Activated T-cell treated with anti-CD3 and anti-CD28 coated beads, Interleukin-2, amount 50 U/mL, for 24 hours (primary cell): Measurements from ENCODE around the gene TRABD2B.
A peak's percentile ranks its signal among the peaks of the same experiment; 100 is the strongest.

Experiments used
- DNase-seq: peaks from one replicate; pipeline ENCODE4 v3.0.0-alpha.2; 2020
- H3K27ac Mint-ChIP-seq: 2 replicates; pipeline ENCODE4 v1.8.0; 2020; ENCODE audit warnings: mild to moderate bottlenecking, mixed read lengths
- H3K27me3 Mint-ChIP-seq: 2 replicates; pipeline ENCODE4 v1.8.0; 2020; ENCODE audit warnings: mixed read lengths
- H3K36me3 Mint-ChIP-seq: 2 replicates; pipeline ENCODE4 v1.8.0; 2020; ENCODE audit warnings: low read depth, mixed read lengths
- H3K4me1 Mint-ChIP-seq: 2 replicates; pipeline ENCODE4 v1.8.0; 2020; ENCODE audit warnings: low read depth, mixed read lengths
- H3K4me3 Mint-ChIP-seq: 2 replicates; pipeline ENCODE4 v1.8.0; 2020; ENCODE audit warnings: mild to moderate bottlenecking, moderate library complexity, mixed read lengths
- H3K9me3 Mint-ChIP-seq: 2 replicates; pipeline ENCODE4 v1.8.0; 2020; ENCODE audit warnings: mixed read lengths

The TRABD2B gene

DNA sequence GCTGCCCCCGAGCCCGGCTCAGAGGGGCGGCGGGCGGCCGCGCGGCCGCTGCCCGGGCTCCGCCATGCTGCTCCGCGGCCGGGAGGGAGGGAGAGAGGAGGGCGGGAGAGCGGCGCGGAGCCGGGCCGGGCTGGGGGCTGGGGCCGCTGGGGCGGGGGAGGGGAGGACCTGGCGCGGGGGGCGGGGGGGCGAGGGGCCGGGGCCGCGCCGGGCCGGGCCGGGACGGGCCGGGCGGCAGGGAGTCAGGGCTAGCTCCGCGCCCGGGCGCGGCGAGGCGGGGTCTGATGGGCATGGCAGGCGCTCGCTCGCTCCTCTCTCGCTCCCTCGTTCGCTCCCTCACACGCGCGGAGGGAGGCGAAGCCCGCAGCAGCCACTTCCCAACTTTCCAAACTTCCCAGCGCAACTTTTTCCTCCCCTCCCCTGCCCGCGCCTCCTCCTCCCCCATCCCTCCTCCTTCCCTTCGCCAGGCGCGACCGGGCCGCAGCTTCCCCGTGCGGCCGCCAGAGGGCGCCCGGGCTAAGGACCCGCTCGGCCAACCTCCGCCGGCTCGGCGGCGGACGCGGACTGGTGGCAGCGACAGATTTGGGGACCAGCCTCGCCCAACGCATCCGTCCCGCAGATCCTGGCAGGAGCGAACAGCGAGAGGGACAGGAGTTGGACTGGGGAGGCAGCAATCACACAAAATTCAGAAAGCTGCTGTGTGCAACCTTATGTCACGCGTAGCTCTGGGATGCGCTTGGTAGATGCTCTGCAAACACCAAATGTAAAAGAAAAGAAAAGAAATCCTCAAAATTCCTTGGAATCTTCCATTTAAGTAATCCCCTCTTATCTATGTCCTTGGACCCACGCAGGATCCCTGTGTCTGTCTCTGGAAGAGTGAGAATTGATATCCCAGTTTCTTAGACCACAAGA is at the start of gene TRABD2B:
Gene TRABD2B, minus strand, starts transcription at position 97 of the 912 bp plus-strand sequence.
- peaks cover 5% of the 10 kb centered on the region for H3K4me1 Mint-ChIP-seq
- H3K27me3 Mint-ChIP-seq = peaks cover 74% of the 10 kb centered on the region
- H3K4me3 Mint-ChIP-seq = peak within 1 kb of the TSS; percentile 76
- no peaks in the 10 kb centered on the region for H3K36me3 Mint-ChIP-seq
- no peaks in the 10 kb centered on the region for H3K9me3 Mint-ChIP-seq
- no peak within 1 kb of the TSS for H3K27ac Mint-ChIP-seq
- peak; percentile 81 for DNase-seq

GRCh38 chr1:48044311-48044710 is 47.1 kb upstream of the TRABD2B start:
- no peaks in the 10 kb centered on the region for H3K36me3 Mint-ChIP-seq
- no peaks in the 10 kb centered on the region for H3K4me1 Mint-ChIP-seq
- H3K27ac Mint-ChIP-seq = no peak overlapping the region
- DNase-seq = no peak
- no peak overlapping the region for H3K4me3 Mint-ChIP-seq
- no peaks in the 10 kb centered on the region for H3K9me3 Mint-ChIP-seq
- H3K27me3 Mint-ChIP-seq = peaks cover 7% of the 10 kb centered on the region

GRCh38 chr1:48043622-48044021 is 46.4 kb upstream of the TRABD2B start:
- peaks cover 8% of the 10 kb centered on the region for H3K27me3 Mint-ChIP-seq
- H3K4me3 Mint-ChIP-seq = no peak overlapping the region
- no peak for DNase-seq
- no peaks in the 10 kb centered on the region for H3K9me3 Mint-ChIP-seq
- H3K36me3 Mint-ChIP-seq = no peaks in the 10 kb centered on the region
- no peak overlapping the region for H3K27ac Mint-ChIP-seq
- H3K4me1 Mint-ChIP-seq = no peaks in the 10 kb centered on the region

DNA sequence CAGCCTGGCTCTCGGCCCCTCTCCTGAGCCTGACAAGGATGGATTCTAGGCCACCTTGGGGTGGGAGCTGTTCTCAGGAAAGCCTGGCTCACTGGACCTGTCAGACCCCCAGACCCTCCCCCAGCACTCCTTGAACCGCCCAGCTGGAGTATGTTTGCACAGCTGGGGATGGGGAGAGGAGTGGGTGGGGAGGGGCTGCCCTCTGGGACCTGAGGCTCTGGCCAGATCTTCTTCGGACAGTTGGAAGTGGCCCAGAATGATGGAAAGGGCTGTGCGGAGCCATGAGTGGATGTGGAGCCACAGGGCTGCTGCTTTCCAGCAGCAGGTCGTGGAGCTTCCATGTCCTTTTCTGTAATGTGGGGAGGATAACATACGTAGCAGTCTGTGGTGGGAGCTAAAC is 43.0 kb upstream of the TRABD2B start:
- Mint-ChIP-seq H3K4me1 (no peaks in the 10 kb centered on the region), H3K36me3 (no peaks in the 10 kb centered on the region), H3K9me3 (no peaks in the 10 kb centered on the region), H3K27ac (no peak overlapping the region), H3K27me3 (peaks cover 24% of the 10 kb centered on the region), H3K4me3 (no peak overlapping the region)
- no peak for DNase-seq

DNA sequence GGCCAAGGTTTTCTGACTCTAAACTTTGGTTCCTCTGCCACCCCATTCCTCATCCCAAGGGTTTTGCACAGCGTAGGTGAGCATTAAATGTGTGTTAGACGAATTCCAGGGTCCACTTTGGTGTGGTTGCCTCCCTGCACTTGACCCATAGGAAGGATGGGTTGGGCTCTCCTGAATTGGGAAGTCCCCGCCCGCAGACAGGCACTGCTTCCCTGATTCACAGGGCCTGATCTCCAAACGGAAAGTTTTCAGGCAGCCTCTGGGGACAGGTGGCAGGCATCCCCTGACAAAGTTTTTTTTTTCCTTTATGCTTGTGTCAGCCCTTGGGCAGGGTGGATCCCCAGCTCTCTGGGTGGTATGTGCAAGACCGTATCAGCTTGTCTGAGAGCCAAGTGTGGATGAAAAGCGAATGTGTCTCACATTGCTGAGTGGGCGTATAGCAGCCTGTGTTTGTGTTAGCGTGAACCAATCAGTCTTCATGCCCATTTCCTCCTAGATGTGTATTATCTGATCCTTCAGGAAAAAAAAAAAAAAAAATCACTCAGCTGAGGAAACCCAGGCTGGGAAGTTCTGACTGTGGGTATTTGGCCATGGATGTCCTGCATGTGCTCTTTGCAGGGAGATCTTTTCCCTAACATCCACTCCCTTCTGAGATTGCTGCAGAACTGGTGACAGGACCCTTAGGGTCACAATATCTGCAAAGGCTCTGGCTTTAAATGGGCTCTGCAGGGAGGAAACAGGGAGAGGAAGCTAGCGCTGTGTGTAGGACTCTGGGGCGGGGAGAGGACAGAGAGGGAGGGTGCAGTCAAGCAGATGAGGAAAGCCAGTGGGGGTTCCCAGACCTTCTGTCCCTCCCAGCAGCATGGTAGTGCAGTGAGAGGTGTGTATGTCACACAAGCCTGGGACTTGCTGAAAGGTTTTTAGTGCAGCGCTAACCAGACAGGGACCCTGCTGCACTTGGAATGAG is 42.2 kb upstream of the TRABD2B start:
- H3K36me3 Mint-ChIP-seq = no peaks in the 10 kb centered on the region
- H3K4me1 Mint-ChIP-seq = no peaks in the 10 kb centered on the region
- H3K4me3 Mint-ChIP-seq = no peak overlapping the region
- H3K27me3 Mint-ChIP-seq = peaks cover 24% of the 10 kb centered on the region
- H3K27ac Mint-ChIP-seq = no peak overlapping the region
- DNase-seq = no peak
- H3K9me3 Mint-ChIP-seq = no peaks in the 10 kb centered on the region

- Mint-ChIP-seq H3K9me3 (no peaks in the 10 kb centered on the region), H3K27ac (no peak overlapping the region), H3K36me3 (no peaks in the 10 kb centered on the region), H3K4me3 (no peak overlapping the region), H3K4me1 (no peaks in the 10 kb centered on the region), H3K27me3 (peaks cover 24% of the 10 kb centered on the region)
- no peak for DNase-seq
Measured at GRCh38 chr1:48038270-48038767, 41.1 kb upstream of the TRABD2B start.

- H3K27ac Mint-ChIP-seq = no peak overlapping the region
- peaks cover 24% of the 10 kb centered on the region for H3K27me3 Mint-ChIP-seq
- no peaks in the 10 kb centered on the region for H3K9me3 Mint-ChIP-seq
- H3K4me1 Mint-ChIP-seq = no peaks in the 10 kb centered on the region
- no peak for DNase-seq
- H3K36me3 Mint-ChIP-seq = no peaks in the 10 kb centered on the region
- no peak overlapping the region for H3K4me3 Mint-ChIP-seq
Measured at GRCh38 chr1:48036710-48037355, 39.6 kb upstream of the TRABD2B start.

- Mint-ChIP-seq H3K9me3 (no peaks in the 10 kb centered on the region), H3K4me3 (no peak overlapping the region), H3K36me3 (no peaks in the 10 kb centered on the region), H3K27ac (no peak overlapping the region), H3K4me1 (no peaks in the 10 kb centered on the region), H3K27me3 (peaks cover 26% of the 10 kb centered on the region)
- DNase-seq = no peak
Measured at GRCh38 chr1:48035371-48036141, 38.4 kb upstream of the TRABD2B start.

GRCh38 chr1:48033495-48034045 is 36.4 kb upstream of the TRABD2B start:
- Mint-ChIP-seq H3K4me3 (no peak overlapping the region), H3K27ac (no peak overlapping the region), H3K27me3 (peaks cover 18% of the 10 kb centered on the region), H3K4me1 (no peaks in the 10 kb centered on the region), H3K9me3 (no peaks in the 10 kb centered on the region), H3K36me3 (no peaks in the 10 kb centered on the region)
- no peak for DNase-seq

- H3K4me1 Mint-ChIP-seq = no peaks in the 10 kb centered on the region
- H3K4me3 Mint-ChIP-seq = no peak overlapping the region
- no peak for DNase-seq
- peaks cover 11% of the 10 kb centered on the region for H3K27me3 Mint-ChIP-seq
- H3K9me3 Mint-ChIP-seq = no peaks in the 10 kb centered on the region
- no peaks in the 10 kb centered on the region for H3K36me3 Mint-ChIP-seq
- H3K27ac Mint-ChIP-seq = no peak overlapping the region
Measured at GRCh38 chr1:48031676-48032075, 34.5 kb upstream of the TRABD2B start.

DNA sequence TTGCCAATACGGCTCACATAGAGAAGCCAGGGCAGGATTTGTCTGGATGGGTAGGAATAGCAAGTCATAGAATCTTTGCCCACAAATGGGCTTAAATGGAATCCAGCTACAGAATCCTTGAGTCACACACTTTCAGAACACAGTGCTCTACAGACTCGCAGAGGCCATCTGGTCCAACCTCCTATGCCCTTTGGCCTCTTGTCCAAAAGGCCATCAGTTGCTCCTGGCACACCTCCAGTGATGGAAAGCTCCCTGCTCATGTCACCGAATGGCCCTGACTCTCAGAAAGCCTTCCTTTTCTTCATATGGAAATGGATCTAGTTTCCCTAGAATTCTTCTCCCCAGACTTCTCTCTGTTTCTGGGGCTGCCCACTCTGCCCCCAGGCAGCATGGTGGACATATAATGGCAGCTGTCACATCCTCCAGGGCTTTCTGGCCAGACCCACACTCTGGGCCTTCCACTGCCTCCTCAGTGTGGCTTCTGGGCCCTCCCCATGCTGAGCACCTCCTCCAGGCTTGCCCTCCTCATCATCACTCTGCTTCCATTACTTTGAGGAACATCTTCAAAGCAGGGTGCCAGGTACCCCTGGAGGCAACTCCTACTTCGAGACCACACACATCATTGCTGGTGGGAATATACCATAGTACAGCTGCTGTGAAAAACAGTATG is 33.6 kb upstream of the TRABD2B start:
- no peaks in the 10 kb centered on the region for H3K36me3 Mint-ChIP-seq
- H3K27me3 Mint-ChIP-seq = peaks cover 6% of the 10 kb centered on the region
- H3K9me3 Mint-ChIP-seq = no peaks in the 10 kb centered on the region
- DNase-seq = no peak
- no peak overlapping the region for H3K27ac Mint-ChIP-seq
- no peak overlapping the region for H3K4me3 Mint-ChIP-seq
- H3K4me1 Mint-ChIP-seq = no peaks in the 10 kb centered on the region

DNA sequence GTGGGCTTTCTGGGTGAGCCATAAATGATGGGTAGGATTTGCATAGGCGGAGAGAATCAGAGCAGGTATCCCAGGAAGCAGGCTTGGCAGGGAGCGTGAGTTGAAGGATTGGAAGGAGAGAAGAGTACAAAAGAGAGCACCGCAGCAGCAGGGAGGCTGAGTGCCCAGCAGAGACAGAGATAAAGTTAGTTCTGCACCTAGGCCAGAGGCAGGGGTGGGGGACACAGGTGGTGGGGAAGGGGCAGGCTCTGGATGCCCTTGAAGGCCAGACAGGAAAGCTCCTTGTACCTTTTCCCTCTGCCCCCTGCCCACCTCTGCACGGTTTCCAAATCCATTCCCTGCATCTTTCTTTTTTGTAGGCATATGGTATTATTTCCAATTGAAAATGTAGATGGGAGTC is 33.0 kb upstream of the TRABD2B start:
- Mint-ChIP-seq H3K27me3 (peaks cover 3% of the 10 kb centered on the region), H3K9me3 (no peaks in the 10 kb centered on the region), H3K27ac (no peak overlapping the region), H3K4me3 (no peak overlapping the region), H3K4me1 (no peaks in the 10 kb centered on the region), H3K36me3 (no peaks in the 10 kb centered on the region)
- DNase-seq = no peak
